Progenitor cell of endocrine pancreas (in vitro differentiated cells): ENCODE data around the gene GALNT14. TPM values are rescaled to one million over a fixed set of nuclear protein-coding genes. Genes with fewer than 3 reads are reported as not detected.

Experiments used
- DNase-seq: peaks from one replicate; pipeline ENCODE4 v3.0.0; 2021; ENCODE audit warnings: low spot score; ENCODE audit not compliant: unreplicated experiment
- H3K27ac Mint-ChIP-seq: 2 replicates; pipeline ENCODE4 v1.8.0; 2021; ENCODE audit warnings: mild to moderate bottlenecking, moderate library complexity, mixed read lengths
- H3K27me3 Mint-ChIP-seq: 2 replicates; pipeline ENCODE4 v1.8.0; 2021; ENCODE audit warnings: mixed read lengths
- H3K36me3 Mint-ChIP-seq: 2 replicates; pipeline ENCODE4 v1.8.0; 2022; ENCODE audit warnings: mixed read lengths; ENCODE audit not compliant: insufficient read depth
- H3K4me1 Mint-ChIP-seq: 2 replicates; pipeline ENCODE4 v1.8.0; 2021; ENCODE audit warnings: low read depth, mixed read lengths
- H3K4me3 Mint-ChIP-seq: 2 replicates; pipeline ENCODE4 v1.8.0; 2021; ENCODE audit warnings: low read depth, mild to moderate bottlenecking, moderate library complexity, mixed read lengths
- H3K9me3 Mint-ChIP-seq: 2 replicates; pipeline ENCODE4 v1.8.0; 2021; ENCODE audit warnings: low read depth, mixed read lengths
- total RNA-seq: library from RNA; stranded (reverse); gene quantifications from 2 replicates; pipeline ENCODE4 v1.2.1, GENCODE V29; 2021
- TF ChIP-seq, protein P1 (sequence below): fragments of 200-600 bp; sonication (generic); IDR thresholded peaks from one replicate; pipeline ENCODE4 v1.5.0; 2021; ENCODE audit warnings: antibody characterized with exemption, mild to moderate bottlenecking; ENCODE audit not compliant: unreplicated experiment

The GALNT14 gene
- total RNA-seq, 1 donor from 2014 or later: 0.91 TPM

- Mint-ChIP-seq H3K4me3 (no peak overlapping the region), H3K4me1 (peaks cover 27% of the 10 kb centered on the region), H3K27me3 (peaks cover 14% of the 10 kb centered on the region), H3K27ac (no peak overlapping the region), H3K36me3 (no peaks in the 10 kb centered on the region), H3K9me3 (no peaks in the 10 kb centered on the region)
- TF ChIP-seq, protein P1, sequence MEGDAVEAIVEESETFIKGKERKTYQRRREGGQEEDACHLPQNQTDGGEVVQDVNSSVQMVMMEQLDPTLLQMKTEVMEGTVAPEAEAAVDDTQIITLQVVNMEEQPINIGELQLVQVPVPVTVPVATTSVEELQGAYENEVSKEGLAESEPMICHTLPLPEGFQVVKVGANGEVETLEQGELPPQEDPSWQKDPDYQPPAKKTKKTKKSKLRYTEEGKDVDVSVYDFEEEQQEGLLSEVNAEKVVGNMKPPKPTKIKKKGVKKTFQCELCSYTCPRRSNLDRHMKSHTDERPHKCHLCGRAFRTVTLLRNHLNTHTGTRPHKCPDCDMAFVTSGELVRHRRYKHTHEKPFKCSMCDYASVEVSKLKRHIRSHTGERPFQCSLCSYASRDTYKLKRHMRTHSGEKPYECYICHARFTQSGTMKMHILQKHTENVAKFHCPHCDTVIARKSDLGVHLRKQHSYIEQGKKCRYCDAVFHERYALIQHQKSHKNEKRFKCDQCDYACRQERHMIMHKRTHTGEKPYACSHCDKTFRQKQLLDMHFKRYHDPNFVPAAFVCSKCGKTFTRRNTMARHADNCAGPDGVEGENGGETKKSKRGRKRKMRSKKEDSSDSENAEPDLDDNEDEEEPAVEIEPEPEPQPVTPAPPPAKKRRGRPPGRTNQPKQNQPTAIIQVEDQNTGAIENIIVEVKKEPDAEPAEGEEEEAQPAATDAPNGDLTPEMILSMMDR: no peak
- DNase-seq: no peak
Observed at GRCh38 chr2:31081492-31081891, 56.7 kb downstream of the GALNT14 start.

GRCh38 chr2:31080361-31080760 lies 57.9 kb downstream of the GALNT14 start:
- Mint-ChIP-seq H3K9me3 (no peaks in the 10 kb centered on the region), H3K27me3 (peaks cover 14% of the 10 kb centered on the region), H3K4me3 (no peak overlapping the region), H3K36me3 (no peaks in the 10 kb centered on the region), H3K27ac (no peak overlapping the region), H3K4me1 (peaks cover 27% of the 10 kb centered on the region)
- TF ChIP-seq, protein P1: no peak
- DNase-seq: no peak

DNA sequence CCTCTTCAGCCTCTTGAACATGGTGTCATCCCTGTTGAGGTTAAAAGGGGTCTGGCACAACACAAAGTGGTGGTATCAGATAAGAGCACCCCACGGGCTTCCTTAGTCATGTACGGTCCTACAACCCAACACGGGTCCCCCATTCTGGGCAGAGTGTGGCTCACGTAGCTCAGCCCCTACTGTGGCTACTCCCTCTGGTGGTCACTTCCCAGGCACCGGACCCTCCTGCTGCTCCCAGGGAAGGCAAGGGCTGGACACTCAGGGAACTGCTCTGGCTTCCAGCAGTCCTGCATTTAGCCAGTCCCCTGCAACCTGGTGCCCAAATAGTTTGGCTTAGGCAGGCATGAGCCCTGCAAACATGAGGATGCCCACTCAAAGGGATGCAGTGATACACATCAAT lies 58.6 kb downstream of the GALNT14 start:
- Mint-ChIP-seq H3K27ac (no peak overlapping the region), H3K4me3 (no peak overlapping the region), H3K27me3 (peaks cover 19% of the 10 kb centered on the region), H3K9me3 (no peaks in the 10 kb centered on the region), H3K4me1 (peaks cover 27% of the 10 kb centered on the region), H3K36me3 (no peaks in the 10 kb centered on the region)
- TF ChIP-seq, protein P1: peak; percentile 59
- peak; percentile 28 for DNase-seq

- H3K4me1 Mint-ChIP-seq: peaks cover 24% of the 10 kb centered on the region
- no peaks in the 10 kb centered on the region for H3K9me3 Mint-ChIP-seq
- TF ChIP-seq, protein P1: no peak
- peaks cover 23% of the 10 kb centered on the region for H3K27me3 Mint-ChIP-seq
- H3K27ac Mint-ChIP-seq: no peak overlapping the region
- DNase-seq: no peak
- H3K4me3 Mint-ChIP-seq: no peak overlapping the region
- no peaks in the 10 kb centered on the region for H3K36me3 Mint-ChIP-seq
Observed at GRCh38 chr2:31078579-31079105, 59.6 kb downstream of the GALNT14 start.

- TF ChIP-seq, protein P1: no peak
- Mint-ChIP-seq H3K27me3 (peaks cover 26% of the 10 kb centered on the region), H3K36me3 (no peaks in the 10 kb centered on the region), H3K4me3 (no peak overlapping the region), H3K9me3 (no peaks in the 10 kb centered on the region), H3K27ac (no peak overlapping the region), H3K4me1 (peaks cover 18% of the 10 kb centered on the region)
- no peak for DNase-seq
Observed at GRCh38 chr2:31078011-31078410, 60.2 kb downstream of the GALNT14 start.
